Activated T-helper 17 cell treated with anti-CD3 and anti-CD28 coated beads, Interleukin-2, amount 50 U/mL, for 72 hours (primary cell): ENCODE data around the gene KRT38. TPM values are rescaled to one million over a fixed set of nuclear protein-coding genes. Genes with fewer than 3 reads are reported as not detected.
A peak's percentile ranks its signal among the peaks of the same experiment; 100 is the strongest.
"Not testable (repeated sequence)": the region's sequence is repeated elsewhere in the genome, so short reads cannot be mapped to it uniquely, and the experiment has no call there.

Source experiments
- ATAC-seq: fragments of 150-1000 bp; cut with Tn5 transposase; replicated peaks from 2 replicates; pipeline ENCODE4 v1.10.0; 2021; ENCODE audit warnings: mild to moderate bottlenecking, moderate library complexity
- H3K27ac Mint-ChIP-seq: one replicate; pipeline ENCODE4 v1.8.0; 2022; ENCODE audit warnings: mixed read lengths
- H3K27me3 Mint-ChIP-seq: one replicate; pipeline ENCODE4 v1.8.0; 2022; ENCODE audit warnings: mixed read lengths
- H3K36me3 Mint-ChIP-seq: one replicate; pipeline ENCODE4 v1.8.0; 2022; ENCODE audit warnings: low read depth, mild to moderate bottlenecking, mixed read lengths
- H3K4me1 Mint-ChIP-seq: one replicate; pipeline ENCODE4 v1.8.0; 2022; ENCODE audit warnings: mixed read lengths
- H3K4me3 Mint-ChIP-seq: one replicate; pipeline ENCODE4 v1.8.0; 2022; ENCODE audit warnings: mild to moderate bottlenecking, mixed read lengths
- H3K9me3 Mint-ChIP-seq: one replicate; pipeline ENCODE4 v1.8.0; 2022; ENCODE audit warnings: mixed read lengths
- total RNA-seq, 2 donors: library from RNA; stranded (reverse); gene quantifications; one replicate each; pipeline ENCODE4 v1.2.3, GENCODE V29; 2022

KRT38 gene
- total RNA-seq, 2 donors from 2014 or later, result not detected

DNA sequence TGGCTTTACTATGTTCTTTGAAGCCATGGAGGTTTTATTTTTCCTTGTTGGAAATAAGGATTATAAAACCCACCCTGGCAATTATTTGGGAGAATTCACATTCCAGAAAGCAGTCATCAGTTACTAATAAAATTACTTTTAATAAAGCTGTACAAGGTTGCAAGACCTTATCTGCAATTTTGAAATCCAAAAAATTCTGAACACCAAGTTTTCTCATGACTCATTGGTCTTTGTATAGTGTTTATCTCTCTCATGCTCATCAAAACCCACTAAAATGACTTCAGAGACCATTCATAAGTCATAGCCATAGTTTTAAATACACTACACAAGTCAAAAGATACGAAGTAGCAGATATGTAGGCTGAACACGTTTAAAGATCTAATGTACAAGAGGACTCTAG, 6.0 kb upstream of the KRT38 start:
- peak; percentile 21 for ATAC-seq
- H3K9me3 Mint-ChIP-seq, result no peaks in the 10 kb centered on the region
- no peak overlapping the region for H3K27ac Mint-ChIP-seq
- no peaks in the 10 kb centered on the region for H3K36me3 Mint-ChIP-seq
- H3K4me3 Mint-ChIP-seq, result no peak overlapping the region
- H3K4me1 Mint-ChIP-seq, result no peaks in the 10 kb centered on the region
- H3K27me3 Mint-ChIP-seq, result peaks cover 12% of the 10 kb centered on the region

DNA sequence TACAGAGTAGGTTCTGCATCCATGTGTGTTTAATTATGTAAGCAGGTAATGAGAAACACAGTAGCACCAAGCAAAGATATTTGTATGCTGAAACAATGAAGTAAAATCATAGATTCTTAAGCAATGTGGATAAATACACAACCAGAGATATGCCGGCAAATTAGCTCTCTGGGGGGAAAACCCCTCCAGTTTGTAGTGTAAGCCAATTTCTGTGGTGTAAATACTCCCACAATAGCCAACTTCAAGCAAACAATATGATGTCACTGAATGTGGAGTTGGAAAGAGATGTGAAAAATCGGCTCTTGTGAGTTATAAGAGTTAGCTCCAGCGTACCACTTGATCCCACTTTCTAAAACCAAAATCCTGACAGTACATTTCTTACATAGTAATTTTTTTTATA, 3.9 kb upstream of the KRT38 start:
- Mint-ChIP-seq H3K4me1 (no peaks in the 10 kb centered on the region), H3K4me3 (no peak overlapping the region)

DNA sequence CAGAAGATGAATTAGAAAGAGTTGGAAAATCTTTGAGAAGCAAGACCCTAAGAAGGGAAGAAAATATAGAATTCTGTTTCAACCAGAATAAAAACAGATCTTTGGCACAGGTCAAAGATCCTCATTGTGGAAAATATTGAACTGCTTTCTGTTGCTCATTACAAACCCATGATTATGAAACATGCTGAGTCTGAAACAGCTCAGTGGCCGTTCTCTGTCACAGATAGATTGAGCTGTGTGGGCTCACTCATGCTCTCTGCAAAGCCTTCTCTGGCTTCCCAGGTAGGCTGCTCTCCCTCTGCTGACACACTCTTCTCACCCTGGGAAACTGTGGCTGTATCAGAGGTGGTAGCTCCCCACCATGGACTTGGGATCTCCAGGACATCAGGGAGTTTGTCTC, 3.4 kb upstream of the KRT38 start:
- Mint-ChIP-seq H3K27me3 (peaks cover 8% of the 10 kb centered on the region), H3K27ac (peak overlapping the region; percentile 30), H3K36me3 (no peaks in the 10 kb centered on the region), H3K4me3 (no peak overlapping the region), H3K4me1 (no peaks in the 10 kb centered on the region), H3K9me3 (no peaks in the 10 kb centered on the region)
- ATAC-seq, result peak; percentile 52

More for the DNA sequence above, 3.9 kb upstream of the KRT38 start:
- Mint-ChIP-seq H3K27me3 (peaks cover 8% of the 10 kb centered on the region), H3K9me3 (no peaks in the 10 kb centered on the region), H3K27ac (peak overlapping the region; percentile 30), H3K36me3 (no peaks in the 10 kb centered on the region)
- ATAC-seq, result peak; percentile 7

DNA sequence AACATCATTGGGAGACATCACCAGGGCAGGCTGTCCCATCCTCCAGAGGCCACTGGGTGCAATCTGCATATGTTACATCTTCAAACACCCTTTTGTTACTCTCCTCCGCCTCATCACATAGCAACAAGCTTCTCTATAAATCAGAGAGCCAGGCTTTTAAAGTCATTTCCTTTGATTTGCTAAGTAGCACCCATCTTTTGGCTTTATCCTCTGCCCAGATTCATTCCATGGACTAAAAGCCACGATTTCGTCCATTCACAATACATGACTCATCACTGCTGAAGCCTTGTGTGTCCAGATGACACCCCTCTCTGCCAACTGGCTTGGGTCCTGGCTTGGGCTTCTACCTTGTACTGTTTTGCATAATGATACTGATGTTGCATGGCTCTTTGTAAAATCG, 2.0 kb upstream of the KRT38 start:
- ATAC-seq, result no peak
- Mint-ChIP-seq H3K4me3 (no peak overlapping the region), H3K27ac (no peak overlapping the region), H3K9me3 (no peaks in the 10 kb centered on the region), H3K4me1 (no peaks in the 10 kb centered on the region), H3K27me3 (peaks cover 3% of the 10 kb centered on the region), H3K36me3 (no peaks in the 10 kb centered on the region)

DNA sequence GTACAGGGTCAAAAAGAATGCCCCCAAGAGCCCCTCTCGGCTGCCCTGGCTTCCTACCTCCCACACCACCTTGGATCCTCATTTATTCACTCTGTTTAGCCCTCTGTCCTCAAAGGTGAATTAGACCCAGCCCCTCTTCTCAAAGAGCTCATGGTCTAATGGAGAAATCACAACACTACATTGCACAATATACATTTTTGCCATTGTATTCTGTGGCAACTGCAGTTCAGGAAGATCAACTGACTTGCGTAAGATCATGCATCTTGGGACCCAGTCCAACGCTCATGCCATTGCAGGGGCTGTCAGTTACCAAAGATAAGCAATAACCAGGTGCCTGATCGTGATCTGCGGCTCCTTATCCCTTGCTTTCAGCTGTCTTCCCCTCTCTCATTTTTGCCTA, 1.4 kb downstream of the KRT38 start:
- Mint-ChIP-seq H3K27ac (no peak overlapping the region), H3K27me3 (peaks cover 3% of the 10 kb centered on the region), H3K4me1 (no peaks in the 10 kb centered on the region), H3K9me3 (no peaks in the 10 kb centered on the region), H3K4me3 (no peak overlapping the region), H3K36me3 (no peaks in the 10 kb centered on the region)
- no peak for ATAC-seq

DNA sequence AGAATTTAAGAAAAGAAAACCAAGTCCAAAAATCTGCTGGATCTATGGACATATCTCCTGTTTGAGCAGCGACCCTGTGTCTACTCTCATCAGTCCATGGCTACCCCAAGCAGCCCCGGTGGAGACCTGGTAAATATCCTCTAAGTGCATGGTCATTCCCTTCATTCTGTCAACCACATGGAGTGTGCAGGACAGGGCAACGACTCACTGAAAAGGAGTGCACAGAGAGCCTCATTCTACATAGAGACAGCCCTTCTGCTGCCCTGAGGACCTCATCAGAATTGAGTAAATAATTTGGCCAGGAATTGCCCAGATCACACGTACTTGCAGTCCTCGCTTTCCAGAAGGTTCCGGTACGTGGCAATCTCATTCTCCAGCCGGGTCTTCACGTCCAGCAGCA, 3.0 kb downstream of the KRT38 start:
- Mint-ChIP-seq H3K27me3 (no peaks in the 10 kb centered on the region), H3K9me3 (no peaks in the 10 kb centered on the region), H3K4me1 (no peaks in the 10 kb centered on the region), H3K4me3 (no peak overlapping the region), H3K36me3 (no peaks in the 10 kb centered on the region), H3K27ac (no peak overlapping the region)
- ATAC-seq, result no peak

DNA sequence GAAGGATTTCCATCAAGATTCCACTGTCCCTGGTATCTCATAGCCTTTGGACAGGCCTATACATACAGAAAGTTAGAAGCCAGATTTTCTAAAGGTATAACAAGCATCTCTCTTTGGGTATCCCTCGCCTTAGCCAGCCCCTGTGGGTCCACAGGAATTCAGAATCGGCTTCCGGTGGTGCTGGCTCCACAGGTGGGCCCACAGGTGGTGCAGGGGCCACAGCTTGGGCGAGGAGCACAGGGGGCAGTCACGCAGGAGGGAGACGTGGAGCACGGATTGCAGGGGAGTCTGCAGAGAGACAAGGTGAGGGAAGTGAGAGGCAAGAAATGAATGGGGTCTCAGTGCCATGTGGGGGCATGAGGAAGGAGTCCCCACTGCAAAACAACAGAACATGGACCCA, 3.5 kb downstream of the KRT38 start:
- H3K27me3 Mint-ChIP-seq, result no peaks in the 10 kb centered on the region
- H3K9me3 Mint-ChIP-seq, result no peaks in the 10 kb centered on the region
- no peaks in the 10 kb centered on the region for H3K4me1 Mint-ChIP-seq
- ATAC-seq, result no peak
- no peak overlapping the region for H3K27ac Mint-ChIP-seq
- H3K36me3 Mint-ChIP-seq, result no peaks in the 10 kb centered on the region
- no peak overlapping the region for H3K4me3 Mint-ChIP-seq

DNA sequence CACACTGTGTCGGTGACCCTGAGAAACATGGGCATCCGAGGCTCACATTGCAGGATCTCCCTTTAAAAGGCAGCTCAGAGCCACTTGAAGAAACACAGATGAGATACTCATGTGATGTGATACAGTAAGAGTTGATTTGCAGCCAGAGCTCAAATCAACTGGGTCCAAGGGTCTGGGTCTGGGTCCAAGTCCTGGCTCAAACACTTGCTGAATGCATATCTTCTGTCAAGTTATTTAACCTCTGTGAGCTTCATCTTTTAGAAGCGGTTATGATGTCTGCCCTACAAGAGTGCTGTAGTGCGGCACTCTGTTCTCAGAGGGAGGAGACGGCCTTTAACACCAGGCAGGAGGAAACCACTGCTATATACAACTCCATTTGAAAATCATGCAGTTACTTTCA, 6.4 kb downstream of the KRT38 start:
- H3K4me1 Mint-ChIP-seq, result no peaks in the 10 kb centered on the region
- H3K27ac Mint-ChIP-seq, result no peak overlapping the region
- no peak for ATAC-seq
- no peaks in the 10 kb centered on the region for H3K9me3 Mint-ChIP-seq
- no peak overlapping the region for H3K4me3 Mint-ChIP-seq
- peaks cover 6% of the 10 kb centered on the region for H3K27me3 Mint-ChIP-seq
- no peaks in the 10 kb centered on the region for H3K36me3 Mint-ChIP-seq

DNA sequence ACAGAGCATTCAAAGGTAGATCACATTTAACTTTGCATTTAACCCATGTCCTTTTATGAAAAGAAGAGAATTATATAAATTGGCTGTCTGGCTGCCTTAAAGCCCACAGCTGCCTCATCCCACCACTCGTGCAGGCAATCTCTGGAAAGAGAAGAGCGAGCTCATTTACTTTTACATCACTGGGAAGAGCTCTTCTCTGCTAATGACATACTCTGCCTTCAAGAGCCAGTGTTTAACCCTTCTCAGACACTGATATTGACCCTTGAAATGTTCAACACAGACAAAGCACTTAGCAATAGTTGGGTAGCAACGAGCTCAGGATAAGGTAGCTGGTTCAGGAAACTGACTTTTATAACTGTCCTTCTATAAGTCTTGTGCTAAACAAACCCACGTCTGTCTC, 6.8 kb downstream of the KRT38 start:
- ATAC-seq, result no peak
- H3K27ac Mint-ChIP-seq, result no peak overlapping the region
- H3K4me3 Mint-ChIP-seq, result no peak overlapping the region
- peaks cover under 1% of the 10 kb centered on the region for H3K4me1 Mint-ChIP-seq
- peaks cover 6% of the 10 kb centered on the region for H3K27me3 Mint-ChIP-seq
- no peaks in the 10 kb centered on the region for H3K36me3 Mint-ChIP-seq
- H3K9me3 Mint-ChIP-seq, result no peaks in the 10 kb centered on the region

DNA sequence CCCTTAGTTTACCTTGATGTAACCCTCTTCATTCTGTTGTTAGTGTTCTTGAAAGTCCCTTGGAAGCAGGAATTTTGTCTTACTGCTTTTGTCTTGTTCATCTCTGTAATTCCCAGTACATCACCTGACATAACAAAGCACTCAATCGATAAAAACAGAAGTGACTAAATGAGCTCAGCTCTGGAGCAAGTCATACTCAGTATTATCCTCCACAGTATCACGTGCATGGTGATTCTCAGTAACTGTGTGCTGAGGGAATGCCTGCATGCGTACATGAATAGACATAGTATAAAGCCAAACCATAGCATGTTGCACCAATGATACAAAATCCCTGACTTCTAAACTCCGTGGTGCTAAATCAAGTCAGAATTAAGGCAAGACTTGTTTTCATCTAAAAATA, 7.2 kb downstream of the KRT38 start:
- Mint-ChIP-seq H3K27ac (no peak overlapping the region), H3K27me3 (peaks cover 6% of the 10 kb centered on the region), H3K36me3 (no peaks in the 10 kb centered on the region), H3K4me1 (peaks cover 4% of the 10 kb centered on the region), H3K4me3 (no peak overlapping the region), H3K9me3 (no peaks in the 10 kb centered on the region)
- no peak for ATAC-seq

DNA sequence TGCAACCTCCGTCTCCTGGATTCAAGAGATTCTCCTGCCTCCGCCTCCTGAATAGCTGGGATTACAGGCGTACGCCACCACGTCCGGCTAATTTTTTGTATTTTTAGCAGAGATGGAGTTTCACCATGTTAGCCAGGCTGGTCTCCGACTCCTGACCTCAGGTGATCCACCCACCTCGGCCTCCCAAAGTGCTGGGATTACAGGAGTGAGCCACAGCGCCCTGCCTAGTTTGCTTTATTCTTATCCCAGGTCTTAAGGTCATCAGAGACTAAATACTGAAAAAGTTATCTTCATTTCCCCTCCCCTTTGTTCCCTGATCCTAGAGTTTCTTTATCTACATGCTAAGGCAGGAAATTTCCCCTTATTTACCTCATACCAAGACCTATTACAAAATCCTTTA, 10.4 kb downstream of the KRT38 start:
- not testable (repeated sequence) for H3K27ac Mint-ChIP-seq, H3K9me3 Mint-ChIP-seq, H3K27me3 Mint-ChIP-seq, H3K4me3 Mint-ChIP-seq, ATAC-seq, H3K36me3 Mint-ChIP-seq, H3K4me1 Mint-ChIP-seq

DNA sequence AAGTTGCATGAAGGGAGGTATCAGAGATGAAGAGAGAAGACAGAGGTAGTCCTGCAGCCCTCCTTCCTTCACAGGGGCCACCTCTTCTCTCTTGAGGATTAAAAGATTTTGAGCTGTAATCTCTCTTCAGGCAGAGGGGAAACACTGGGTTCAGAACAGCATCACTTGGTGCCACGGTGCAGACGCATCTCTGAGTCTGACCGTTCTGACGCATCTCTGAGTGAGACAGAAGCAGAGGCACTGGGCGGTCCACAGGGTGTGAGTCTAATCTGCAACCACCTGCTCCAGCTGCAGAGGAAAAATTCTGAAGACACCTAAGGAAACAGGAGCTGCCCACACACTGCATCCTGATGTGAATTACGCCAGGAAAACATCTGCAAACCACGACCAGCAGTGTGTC, 11.1 kb downstream of the KRT38 start:
- no peak overlapping the region for H3K4me3 Mint-ChIP-seq
- peaks cover 6% of the 10 kb centered on the region for H3K27me3 Mint-ChIP-seq
- no peak overlapping the region for H3K27ac Mint-ChIP-seq
- peaks cover 4% of the 10 kb centered on the region for H3K4me1 Mint-ChIP-seq
- H3K9me3 Mint-ChIP-seq, result no peaks in the 10 kb centered on the region
- H3K36me3 Mint-ChIP-seq, result no peaks in the 10 kb centered on the region
- ATAC-seq, result no peak

DNA sequence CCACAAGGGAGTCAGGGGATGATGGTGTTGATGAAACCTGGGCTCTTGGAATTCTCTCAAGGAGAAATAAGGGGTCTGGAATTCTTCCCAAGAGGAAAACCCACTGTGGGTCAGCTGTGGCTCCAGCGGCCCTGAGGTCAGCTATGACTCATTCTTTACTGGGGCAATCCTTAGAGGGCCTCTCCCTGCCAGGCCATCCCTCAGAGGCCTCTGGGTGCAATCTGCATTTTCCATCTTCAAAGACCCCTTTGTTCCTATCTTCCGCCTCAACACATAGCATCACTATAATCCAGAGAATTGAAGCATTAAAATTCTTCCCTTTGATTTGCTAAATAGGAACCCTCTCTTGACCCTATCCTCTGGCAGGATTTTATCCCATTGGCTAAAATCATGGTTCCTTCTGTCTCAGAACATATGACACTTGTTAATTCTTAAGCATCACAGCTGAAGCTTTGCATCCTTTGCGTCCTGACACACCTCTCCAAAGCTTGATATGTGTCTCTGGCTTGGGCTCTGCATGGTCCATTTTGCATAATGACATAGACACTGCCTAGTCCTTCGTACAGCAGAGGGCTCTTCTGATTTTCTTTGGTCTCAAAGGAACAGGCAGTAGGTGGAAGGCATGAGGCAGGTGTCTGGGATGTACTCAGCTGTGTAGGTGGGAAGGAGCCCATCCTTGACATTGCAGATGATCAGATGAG, 12.0 kb downstream of the KRT38 start:
- no peak for ATAC-seq
- H3K27ac Mint-ChIP-seq, result no peak overlapping the region
- H3K4me3 Mint-ChIP-seq, result no peak overlapping the region
- peaks cover 6% of the 10 kb centered on the region for H3K27me3 Mint-ChIP-seq
- no peaks in the 10 kb centered on the region for H3K9me3 Mint-ChIP-seq
- peaks cover 4% of the 10 kb centered on the region for H3K4me1 Mint-ChIP-seq
- no peaks in the 10 kb centered on the region for H3K36me3 Mint-ChIP-seq

DNA sequence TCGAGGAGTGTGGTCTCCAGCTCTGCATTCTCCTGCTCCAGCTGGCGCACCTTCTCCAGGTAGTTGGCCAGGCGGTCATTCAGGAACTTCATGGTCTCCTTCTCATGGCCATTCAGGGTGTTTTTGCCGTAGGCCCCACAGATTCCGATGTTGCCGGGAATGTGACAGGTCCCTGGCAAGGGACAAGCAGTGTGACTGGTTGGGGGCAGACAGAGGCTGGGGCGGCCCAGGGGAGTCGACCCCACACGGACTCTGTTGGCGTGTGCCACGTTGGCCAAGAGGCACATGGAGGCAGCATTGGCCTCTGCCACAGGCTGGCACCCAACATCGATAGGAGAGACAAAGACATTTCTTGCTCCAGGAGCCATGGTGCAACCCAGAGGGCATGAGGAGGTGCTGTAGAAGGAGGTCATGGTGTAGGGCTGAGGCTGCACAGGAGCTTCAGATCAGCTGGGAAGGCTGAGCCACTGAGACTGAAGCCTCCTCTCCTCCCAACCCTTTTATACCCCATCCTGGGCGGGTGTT, 16.6 kb downstream of the KRT38 start, which contains the start of gene KRT37:
TSS of gene KRT37 (minus strand) at position 475 of the 525 bp plus-strand sequence. CDS start at position 413, 62 bp downstream.
- no peaks in the 10 kb centered on the region for H3K9me3 Mint-ChIP-seq

DNA sequence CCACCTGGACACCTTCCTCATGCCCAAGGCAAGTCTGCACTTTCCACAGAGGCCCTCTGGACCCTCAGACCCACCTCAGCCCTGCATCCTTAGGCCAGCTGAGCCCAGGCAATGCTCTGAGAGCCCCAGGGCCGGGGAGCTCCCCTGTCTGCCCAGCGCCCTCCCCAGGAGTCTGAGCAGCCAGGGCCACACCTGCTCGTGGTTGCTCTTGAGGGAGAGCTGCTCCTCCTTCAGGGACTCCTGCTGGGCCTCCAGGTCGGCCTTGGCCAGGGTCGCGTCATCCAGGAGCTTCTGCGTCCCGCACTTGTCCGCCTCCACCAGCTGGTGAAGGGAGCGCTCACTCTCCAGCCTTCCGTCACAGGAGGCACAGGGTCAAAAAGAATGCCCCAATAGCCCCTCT, 18.2 kb downstream of the KRT38 start:
- not testable (repeated sequence) for H3K36me3 Mint-ChIP-seq, H3K27me3 Mint-ChIP-seq, H3K4me3 Mint-ChIP-seq, H3K9me3 Mint-ChIP-seq, ATAC-seq, H3K4me1 Mint-ChIP-seq, H3K27ac Mint-ChIP-seq

More for the DNA sequence above, 16.6 kb downstream of the KRT38 start, which contains the start of gene KRT37:
- H3K36me3 Mint-ChIP-seq, result no peaks in the 10 kb centered on the region
- H3K4me1 Mint-ChIP-seq, result peaks cover 4% of the 10 kb centered on the region
- no peak for ATAC-seq
- no peak within 1 kb of the TSS for H3K4me3 Mint-ChIP-seq
- H3K27ac Mint-ChIP-seq, result peak within 1 kb of the TSS; percentile 6
- no peaks in the 10 kb centered on the region for H3K27me3 Mint-ChIP-seq
